Mesodermal cell (in vitro differentiated cells): ENCODE measurements around the gene TTLL11.

Experiments
- H3K27ac ChIP-seq: 2 replicates; pipeline ENCODE4 v1.7.0; 2013; ENCODE audit warnings: mild to moderate bottlenecking, low read depth, low read length, moderate library complexity; ENCODE audit not compliant: severe bottlenecking
- H3K36me3 ChIP-seq: 2 replicates; pipeline ENCODE4 v1.7.1; 2013; ENCODE audit warnings: mild to moderate bottlenecking, low read length, moderate library complexity; ENCODE audit not compliant: control insufficient read depth, insufficient read depth
- H3K4me1 ChIP-seq: one replicate; pipeline ENCODE4 v1.7.1; 2013; ENCODE audit warnings: mild to moderate bottlenecking, low read length; ENCODE audit not compliant: insufficient read depth, control insufficient read depth, poor library complexity, severe bottlenecking
- H3K4me3 ChIP-seq: 2 replicates; pipeline ENCODE4 v1.7.0; 2013; ENCODE audit warnings: low read length, control low read depth, mild to moderate bottlenecking; ENCODE audit not compliant: insufficient read depth, poor library complexity, severe bottlenecking; ENCODE audit errors: extremely low read depth
- H3K9me3 ChIP-seq: 2 replicates; pipeline ENCODE4 v1.7.1; 2013; ENCODE audit warnings: mild to moderate bottlenecking, low read length, moderate library complexity; ENCODE audit not compliant: control insufficient read depth
- WGBS, 2 experiments: methylation state at CpG; one replicate each; pipeline ENCODE4 v1.1.5; 2013; ENCODE audit warnings: missing lambda C conversion rate in 2 of 2; ENCODE audit not compliant: insufficient coverage in 2 of 2; 5-methylcytosine and 5-hydroxymethylcytosine counted together

TTLL11 gene

DNA sequence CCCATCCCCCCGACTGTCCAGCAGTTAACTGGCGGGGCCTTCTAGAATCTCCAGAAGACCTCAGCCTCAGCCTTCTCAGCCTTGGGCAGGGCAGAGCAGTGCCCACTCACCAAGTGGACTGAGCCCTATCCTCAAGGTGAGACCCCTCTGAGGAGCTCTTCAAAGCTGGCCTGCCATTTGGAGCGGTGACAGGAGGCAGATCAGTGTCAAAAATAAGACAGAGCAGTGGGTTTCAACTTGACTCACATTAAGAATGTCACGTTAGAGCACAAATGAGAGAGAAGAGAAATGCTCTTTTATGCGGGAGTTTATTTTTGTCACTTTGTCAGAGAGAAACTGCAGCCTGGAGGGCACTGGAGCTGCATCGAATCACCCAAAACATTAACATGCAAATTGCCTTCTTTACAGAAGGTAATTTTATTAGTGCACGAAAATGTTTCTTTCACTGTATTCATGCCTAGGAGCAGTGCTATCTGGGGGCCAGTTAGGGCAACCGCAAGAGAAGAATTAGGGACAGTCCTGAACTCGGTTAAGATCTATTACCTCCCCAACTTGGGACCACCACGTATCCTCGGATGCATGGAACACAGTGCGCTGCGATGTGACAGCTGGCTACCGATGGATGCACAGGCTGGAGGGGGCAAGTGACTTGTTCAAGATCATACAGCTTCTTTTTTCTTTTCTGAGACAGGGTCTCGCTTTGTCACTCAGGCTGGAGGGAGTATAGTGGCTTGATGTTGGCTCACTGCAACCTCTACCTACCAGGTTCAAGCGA lies 253.2 kb downstream of the TTLL11 start:
- H3K36me3 ChIP-seq = no peaks in the 10 kb centered on the region
- peaks cover 4% of the 10 kb centered on the region for H3K9me3 ChIP-seq
- H3K4me1 ChIP-seq = peaks cover 4% of the 10 kb centered on the region
- H3K27ac ChIP-seq = no peak overlapping the region
- no peak overlapping the region for H3K4me3 ChIP-seq
- WGBS, 2 experiments = 90 to 94% methylated on average over 9 to 11 of the region's 16 CpGs

DNA sequence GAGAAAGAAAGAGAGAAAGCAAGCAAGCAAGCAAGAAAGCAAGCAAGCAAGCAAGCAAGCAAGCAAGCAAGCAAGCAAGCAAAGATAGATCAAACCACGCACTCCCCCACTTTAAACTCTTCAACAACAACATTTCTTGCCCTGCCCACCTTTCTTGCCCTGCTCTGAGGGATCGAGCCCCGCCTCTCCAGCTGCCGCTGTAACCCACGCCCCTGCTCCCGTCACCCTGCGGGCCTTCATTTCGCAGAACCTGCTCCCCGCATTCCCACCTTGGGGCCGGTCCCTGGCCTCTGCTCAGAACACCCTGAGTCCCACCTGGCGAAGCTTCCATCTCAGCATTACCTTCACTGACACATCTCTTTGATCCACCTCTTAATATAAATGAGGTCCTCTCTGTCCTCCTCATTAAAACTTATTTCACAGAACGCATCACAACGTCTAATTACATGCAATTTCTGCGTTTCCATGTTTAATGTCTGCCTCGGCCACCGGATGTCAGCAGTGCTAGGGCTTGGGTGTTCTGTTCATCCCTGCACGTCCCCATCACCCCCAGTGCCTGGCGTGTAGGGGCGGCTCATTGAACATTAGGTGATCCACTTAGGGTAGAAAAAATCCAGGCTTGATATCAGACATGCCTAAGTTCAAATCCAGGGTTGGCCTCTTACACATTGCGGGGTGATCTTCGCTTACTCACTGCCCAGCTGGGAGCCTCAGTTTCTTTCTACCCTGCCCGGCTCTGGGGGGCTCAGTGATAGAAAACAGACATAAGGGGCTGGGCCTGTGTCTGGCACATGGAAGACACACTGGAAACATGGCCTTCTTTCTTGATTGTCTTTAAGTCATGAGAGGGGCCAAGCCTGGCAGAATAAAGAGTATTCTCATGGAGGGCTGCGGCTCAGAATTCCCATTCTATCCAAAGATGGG lies 254.1 kb downstream of the TTLL11 start:
- no peak overlapping the region for H3K27ac ChIP-seq
- 87 to 92% methylated on average over 20 to 23 of the region's 23 CpGs for WGBS, 2 experiments
- H3K9me3 ChIP-seq = no peaks in the 10 kb centered on the region
- no peaks in the 10 kb centered on the region for H3K36me3 ChIP-seq
- H3K4me1 ChIP-seq = peaks cover 4% of the 10 kb centered on the region
- no peak overlapping the region for H3K4me3 ChIP-seq

DNA sequence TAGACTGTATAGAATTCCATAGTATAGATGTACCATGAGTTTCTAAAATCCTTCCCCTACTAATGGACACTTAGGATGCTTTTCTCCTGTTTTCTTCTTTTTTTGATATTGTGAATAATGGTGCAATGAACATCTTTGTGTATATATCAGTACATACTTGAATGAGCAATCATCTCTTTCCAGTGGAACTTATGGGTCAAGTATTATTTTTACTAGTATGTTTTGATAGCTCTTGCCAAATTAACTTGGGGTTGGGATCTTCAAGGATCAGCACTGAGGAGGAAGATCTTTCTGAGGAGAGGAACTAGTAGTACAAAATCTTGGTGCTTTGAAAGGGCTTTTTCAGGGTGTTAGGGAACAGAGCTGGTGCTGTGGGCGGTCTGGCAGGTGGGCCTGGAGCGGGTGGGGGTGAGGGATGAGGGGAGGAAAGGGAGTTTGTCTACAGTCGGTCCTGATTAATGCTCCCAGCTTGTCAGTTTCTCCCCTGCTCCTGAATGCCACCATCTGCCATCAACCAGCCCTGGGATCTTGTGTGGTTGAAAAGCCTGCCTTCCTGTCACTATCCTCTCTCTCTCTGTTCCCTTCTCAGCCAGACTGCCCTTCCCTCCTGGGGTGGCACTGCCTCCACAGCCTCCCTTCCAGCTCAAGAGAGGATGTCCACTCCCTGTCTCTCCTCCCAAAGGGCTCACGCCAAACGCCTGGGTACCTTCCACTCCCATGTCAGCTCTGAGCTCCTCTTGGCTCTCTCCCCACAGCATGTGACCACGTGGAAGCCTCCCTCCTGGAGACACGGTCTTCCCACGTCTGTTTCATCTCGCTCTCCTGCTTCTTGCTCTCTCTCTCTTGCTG lies 255.8 kb downstream of the TTLL11 start:
- H3K36me3 ChIP-seq = no peaks in the 10 kb centered on the region
- no peak overlapping the region for H3K4me3 ChIP-seq
- H3K9me3 ChIP-seq = no peaks in the 10 kb centered on the region
- H3K4me1 ChIP-seq = no peaks in the 10 kb centered on the region
- no peak overlapping the region for H3K27ac ChIP-seq
- WGBS, 2 experiments = 72 to 77% methylated on average over 6 to 8 of the region's 9 CpGs

DNA sequence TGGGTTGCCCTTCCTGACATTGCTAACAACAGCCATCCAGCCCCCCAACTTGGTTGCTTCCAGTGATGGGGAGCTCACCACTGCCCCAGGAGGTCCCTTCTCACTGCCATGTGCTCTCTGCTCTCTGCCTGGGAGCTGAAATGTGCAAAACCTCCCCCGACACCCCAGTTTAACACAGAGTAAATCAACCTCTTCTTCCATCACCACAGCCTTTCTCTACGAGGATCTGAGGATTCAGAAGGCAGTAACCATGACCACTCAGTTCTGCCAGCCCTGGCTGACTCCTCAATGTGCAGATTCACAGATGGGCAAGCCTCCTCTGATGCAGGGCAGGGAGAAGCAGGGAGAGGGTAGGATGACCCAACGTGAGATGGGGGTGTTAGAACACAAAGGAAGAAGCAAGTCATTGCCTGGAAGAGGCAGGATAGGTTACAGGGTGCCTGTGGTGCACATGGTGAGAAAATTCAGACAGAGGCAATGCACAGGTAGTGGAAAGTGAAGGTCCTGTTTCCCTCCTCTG lies 256.7 kb downstream of the TTLL11 start:
- 78 to 85% methylated on average over 3 of the region's 3 CpGs for WGBS, 2 experiments
- H3K27ac ChIP-seq = no peak overlapping the region
- H3K4me1 ChIP-seq = no peaks in the 10 kb centered on the region
- H3K9me3 ChIP-seq = no peaks in the 10 kb centered on the region
- H3K4me3 ChIP-seq = no peak overlapping the region
- no peaks in the 10 kb centered on the region for H3K36me3 ChIP-seq

DNA sequence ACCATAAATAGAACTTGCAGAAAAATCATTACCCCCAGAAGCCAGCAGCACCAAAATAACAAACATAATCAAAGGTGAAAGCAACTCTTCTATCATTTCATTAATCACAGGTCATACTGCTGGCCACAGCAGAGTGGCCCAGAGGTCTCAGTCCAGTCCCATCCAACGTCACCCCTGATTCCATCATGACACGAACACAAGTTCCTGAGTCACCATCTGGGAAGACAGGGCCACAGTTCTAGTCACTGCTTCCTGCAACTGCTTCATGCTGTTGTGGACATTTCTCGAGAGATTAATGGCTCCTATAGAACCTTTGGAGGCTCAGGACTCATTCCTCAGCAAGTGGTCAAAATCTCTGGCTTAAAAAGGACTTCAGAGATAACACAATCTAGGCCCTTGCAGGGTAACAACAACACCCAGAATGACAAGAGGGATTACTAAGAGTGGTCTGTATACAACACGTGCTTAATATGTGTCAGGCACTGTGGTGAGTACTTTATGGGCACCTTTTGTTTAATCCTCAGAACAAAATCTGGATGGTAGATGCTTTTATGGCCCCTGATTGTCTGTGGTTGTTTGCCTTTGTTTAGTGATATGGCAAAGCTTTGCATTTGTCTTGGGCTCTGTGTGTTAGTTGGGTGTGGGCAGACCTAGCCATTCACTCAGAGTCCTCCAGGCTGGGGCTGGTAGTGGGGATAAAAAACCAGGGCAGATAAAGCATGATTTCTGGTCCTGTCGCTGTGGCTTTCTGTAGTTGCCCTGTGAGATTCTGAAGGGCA lies 257.3 kb downstream of the TTLL11 start:
- Histone ChIP-seq H3K27ac (no peak overlapping the region), H3K36me3 (no peaks in the 10 kb centered on the region), H3K4me1 (no peaks in the 10 kb centered on the region), H3K9me3 (no peaks in the 10 kb centered on the region), H3K4me3 (no peak overlapping the region)
- WGBS, 2 experiments = 91 to 95% methylated on average over 3 to 5 of the region's 5 CpGs

DNA sequence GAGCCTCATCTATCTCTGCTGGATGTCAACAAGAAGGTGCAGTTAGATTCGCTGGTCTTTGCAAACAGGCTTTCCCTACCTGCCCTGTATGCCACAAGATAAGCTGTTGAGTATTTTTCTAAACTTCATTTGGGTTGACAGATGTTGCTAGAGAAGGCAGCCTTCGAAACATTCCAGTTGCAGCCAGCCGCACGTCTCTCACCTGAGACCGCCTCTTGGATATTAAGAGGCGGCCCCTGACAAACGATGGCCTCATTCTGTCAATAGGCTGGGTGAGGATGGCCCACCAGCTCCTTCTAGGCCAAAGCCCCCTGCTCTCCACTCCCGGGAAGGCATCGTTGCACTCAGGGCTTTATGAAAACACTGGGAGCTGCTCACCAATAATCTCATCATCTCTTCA lies 260.0 kb downstream of the TTLL11 start:
- Histone ChIP-seq H3K9me3 (no peaks in the 10 kb centered on the region), H3K27ac (no peak overlapping the region), H3K36me3 (no peaks in the 10 kb centered on the region), H3K4me3 (no peak overlapping the region), H3K4me1 (no peaks in the 10 kb centered on the region)
- WGBS, 2 experiments = 85 to 100% methylated on average over 7 to 9 of the region's 9 CpGs

DNA sequence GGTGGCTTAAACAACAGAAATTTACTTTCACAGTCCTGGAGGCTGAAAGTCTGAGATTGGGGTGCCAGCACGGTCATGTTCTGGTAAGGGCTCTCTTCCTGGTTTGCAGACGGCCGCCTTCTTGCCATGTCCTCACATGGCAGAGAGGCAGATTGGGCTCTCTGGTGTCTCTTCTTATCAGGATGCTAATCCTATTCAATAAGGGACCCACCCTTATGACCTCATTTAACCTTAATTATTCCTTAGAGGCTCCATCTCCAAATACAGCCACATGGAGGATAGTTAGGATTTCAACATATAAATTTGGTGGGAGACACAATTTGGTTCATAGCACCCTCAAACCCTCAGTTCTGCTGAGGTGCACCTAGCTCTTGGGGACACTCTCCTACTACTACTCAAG lies 261.2 kb downstream of the TTLL11 start:
- no peaks in the 10 kb centered on the region for H3K4me1 ChIP-seq
- whole genome bisulfite sequencing, 2 experiments = 85 to 100% methylated on average over 1 to 3 of the region's 3 CpGs
- no peaks in the 10 kb centered on the region for H3K9me3 ChIP-seq
- H3K4me3 ChIP-seq = no peak overlapping the region
- no peaks in the 10 kb centered on the region for H3K36me3 ChIP-seq
- H3K27ac ChIP-seq = no peak overlapping the region

DNA sequence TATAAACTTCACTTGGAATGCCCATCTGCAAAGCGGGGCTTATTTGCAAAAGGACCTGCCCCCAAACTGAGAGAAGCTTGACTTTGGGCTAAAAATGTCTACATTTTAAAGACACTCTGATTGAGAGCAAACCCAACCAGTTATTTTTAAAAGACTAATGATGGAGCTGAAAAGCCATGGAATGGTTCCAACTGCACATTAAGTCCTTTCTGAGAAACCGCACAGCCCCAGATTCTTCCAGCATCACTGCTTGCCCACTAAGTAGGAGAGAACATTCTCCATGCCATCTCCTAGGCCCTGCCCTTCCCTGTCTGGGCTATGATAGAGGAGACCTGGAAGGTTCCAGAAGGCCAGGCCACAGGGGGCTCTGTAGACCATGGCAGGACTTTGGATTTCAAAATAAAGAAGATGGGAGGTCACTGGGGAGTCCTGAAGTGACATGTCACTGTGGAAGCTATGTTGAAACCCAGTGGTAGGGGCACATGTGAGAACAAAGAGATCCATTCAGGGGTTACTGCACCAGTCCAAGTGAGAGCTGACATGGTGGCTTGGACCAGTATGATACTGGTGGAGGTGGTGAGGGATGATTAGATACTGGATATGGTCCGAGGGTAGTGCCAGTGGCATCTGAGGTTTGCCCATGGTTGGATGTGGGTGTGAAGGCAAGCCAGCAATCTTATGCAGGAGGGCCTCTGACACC lies 262.5 kb downstream of the TTLL11 start:
- Histone ChIP-seq H3K9me3 (no peaks in the 10 kb centered on the region), H3K27ac (no peak overlapping the region), H3K36me3 (no peaks in the 10 kb centered on the region), H3K4me1 (peaks cover under 1% of the 10 kb centered on the region), H3K4me3 (no peak overlapping the region)
- WGBS, 2 experiments = 93 to 100% methylated on average over 1 to 2 of the region's 3 CpGs

DNA sequence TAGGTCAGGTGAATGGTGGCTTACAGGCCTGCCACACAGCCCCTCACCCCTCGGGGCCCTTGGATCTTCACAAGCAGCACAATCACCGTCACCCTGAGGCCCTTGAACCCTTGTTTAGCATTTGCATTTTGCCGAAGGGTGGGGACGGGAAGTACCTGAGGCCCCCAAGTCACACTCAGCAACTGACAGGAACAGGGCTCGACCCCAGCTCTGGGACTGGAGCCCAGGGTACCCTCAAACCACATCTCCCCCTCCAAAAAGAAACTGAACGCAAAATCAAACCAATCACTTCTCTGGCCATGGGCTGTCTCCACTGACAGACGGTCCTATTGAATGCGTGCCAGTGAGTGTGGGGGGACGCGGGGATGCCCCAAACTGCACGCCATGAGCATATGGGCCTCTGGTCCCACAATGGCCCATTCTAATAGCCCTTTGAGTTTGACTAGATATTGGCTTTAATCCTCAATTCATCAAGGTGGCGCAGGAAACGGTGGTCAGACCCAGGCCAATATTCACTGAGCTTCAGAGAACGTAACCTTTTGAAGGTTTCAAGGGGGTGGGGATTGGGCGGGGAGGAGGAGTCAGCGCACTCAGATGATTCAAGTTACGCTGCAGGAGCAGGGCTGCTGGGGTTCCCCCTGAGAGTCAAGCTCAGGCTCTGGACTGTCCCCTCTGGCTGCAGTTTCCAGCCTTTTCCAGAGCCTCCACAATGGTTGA lies 265.7 kb downstream of the TTLL11 start:
- H3K36me3 ChIP-seq = no peaks in the 10 kb centered on the region
- H3K4me3 ChIP-seq = no peak overlapping the region
- H3K4me1 ChIP-seq = peaks cover 12% of the 10 kb centered on the region
- no peak overlapping the region for H3K27ac ChIP-seq
- H3K9me3 ChIP-seq = no peaks in the 10 kb centered on the region
- WGBS, 2 experiments = 93 to 95% methylated on average over 15 to 16 of the region's 17 CpGs
